Measurements from ENCODE around the gene EXOC2.
A peak's percentile ranks its signal among the peaks of the same experiment; 100 is the strongest.

Gene EXOC2

GRCh38 chr6:692858-693722 is at the start of gene EXOC2:
EXOC2 (minus strand) TSS chr6:693139; CDS start chr6:637818, 55,321 bp downstream.
- H3K4me3 ChIP-seq (ENCODE audit: low read depth, low read length) = peak within 1 kb of the TSS; percentile 88
- in situ Hi-C loops (cut with HindIII; ENCODE audit: low sequenced_read_pairs) = no loop called here
- DNase-seq (ENCODE audit: low read depth, low spot score) = peak; percentile 81
- no peak for TF ChIP-seq CTCF (IDR thresholded peaks at IDR 0.05; ENCODE audit: low read depth, low read length)

GRCh38 chr6:741410-742339 is 48.7 kb upstream of the EXOC2 start:
- no peak overlapping the region for H3K4me3 ChIP-seq (ENCODE audit: low read depth, low read length)
- no peak for TF ChIP-seq CTCF (IDR thresholded peaks at IDR 0.05; ENCODE audit: low read depth, low read length)
- DNase-seq (ENCODE audit: low read depth, low spot score) = no peak
- in situ Hi-C loops (cut with HindIII; ENCODE audit: low sequenced_read_pairs) = no loop called here

GRCh38 chr6:736657-737446 is 43.9 kb upstream of the EXOC2 start:
- no peak for TF ChIP-seq CTCF (IDR thresholded peaks at IDR 0.05; ENCODE audit: low read depth, low read length)
- no peak for DNase-seq (ENCODE audit: low read depth, low spot score)
- in situ Hi-C loops (cut with HindIII; ENCODE audit: low sequenced_read_pairs) = no loop called here
- H3K4me3 ChIP-seq (ENCODE audit: low read depth, low read length) = no peak overlapping the region

- no peak overlapping the region for H3K4me3 ChIP-seq (ENCODE audit: low read depth, low read length)
- DNase-seq (ENCODE audit: low read depth, low spot score) = no peak
- in situ Hi-C loops (cut with HindIII; ENCODE audit: low sequenced_read_pairs) = no loop called here
- TF ChIP-seq CTCF (IDR thresholded peaks at IDR 0.05; ENCODE audit: low read depth, low read length) = no peak
These were observed 40.7 kb upstream of the EXOC2 start for GRCh38 chr6:733431-734219.

GRCh38 chr6:731924-732323 is 39.0 kb upstream of the EXOC2 start:
- H3K4me3 ChIP-seq (ENCODE audit: low read depth, low read length) = no peak overlapping the region
- no peak for TF ChIP-seq CTCF (IDR thresholded peaks at IDR 0.05; ENCODE audit: low read depth, low read length)
- in situ Hi-C loops (cut with HindIII; ENCODE audit: low sequenced_read_pairs) = no loop called here
- no peak for DNase-seq (ENCODE audit: low read depth, low spot score)
